SK-N-SH (cell line): ENCODE results near the gene STX7. TPM values are rescaled to one million over a fixed set of nuclear protein-coding genes. Genes with fewer than 3 reads are reported as not detected.

Experiments
- CTCF ChIA-PET: fragments of 300-600, 350-600 bp; formaldehyde crosslinking; extraction: SDS; loops from one replicate; lab custom pipeline; 2021; lab: Yijun Ruan, JAX
- POLR2A ChIA-PET: fragments of 350-600 bp; sonication (Branson Sonifier 250); formaldehyde crosslinking; extraction: SDS; loops from one replicate; lab custom pipeline; 2020; ENCODE audit warnings: antibody characterized with exemption, inconsistent platforms; lab: Yijun Ruan, JAX
- DNase-seq: peaks from one replicate; pipeline ENCODE4 v3.0.0; 2012
- H2AFZ ChIP-seq: fragments of 200-600 bp; sonication (generic); 2 replicates; pipeline ENCODE4 v1.8.1; 2016; ENCODE audit warnings: antibody characterized with exemption, mild to moderate bottlenecking, low read depth
- H3F3A ChIP-seq: fragments of 200-600 bp; sonication (generic); replicated peaks from 2 replicates; pipeline ENCODE3; 2016; ENCODE audit warnings: antibody characterized with exemption, mild to moderate bottlenecking; ENCODE audit not compliant: insufficient read depth
- H3K27ac ChIP-seq, 2 experiments: fragments of 200-500 bp in 1 of 2; fragments of 200-600 bp in 1 of 2; sonication (Bioruptor generic) in 1 of 2; sonication (generic), shearing (Covaris generic) in 1 of 2; 2 replicates each; pipeline versions ENCODE4 v1.5.1 to v1.6.1; 2014 to 2016; ENCODE audit warnings: low read depth in 2 of 2, inconsistent platforms in 1 of 2, low read length in 1 of 2, mild to moderate bottlenecking in 1 of 2, mixed read lengths in 1 of 2
- H3K27me3 ChIP-seq: fragments of 200-600 bp; sonication (generic), shearing (Covaris generic); 2 replicates; pipeline ENCODE4 v1.6.1; 2016; ENCODE audit warnings: mixed run types; ENCODE audit not compliant: insufficient read depth
- H3K36me3 ChIP-seq, 2 experiments: fragments of 200-500 bp in 1 of 2; fragments of 200-600 bp in 1 of 2; sonication (Bioruptor generic) in 1 of 2; sonication (generic) in 1 of 2; replicated peaks in 1 of 2; 2 replicates each; pipeline versions ENCODE3 to v1.5.1; 2014 to 2016; ENCODE audit warnings: low read length in 1 of 2, mild to moderate bottlenecking in 1 of 2; ENCODE audit not compliant: insufficient read depth in 2 of 2, control insufficient read depth in 1 of 2
- H3K4me1 ChIP-seq, 2 experiments: fragments of 200-500 bp in 1 of 2; fragments of 200-600 bp in 1 of 2; sonication (Bioruptor generic) in 1 of 2; sonication (generic), shearing (Covaris generic) in 1 of 2; 2 replicates each; pipeline versions ENCODE4 v1.5.1 to v1.6.1; 2014 to 2016; ENCODE audit warnings: low read depth in 1 of 2, low read length in 1 of 2, mixed run types in 1 of 2; ENCODE audit not compliant: insufficient read depth in 2 of 2, control insufficient read depth in 1 of 2
- H3K4me2 ChIP-seq: fragments of 200-600 bp; sonication (generic), shearing (Covaris generic); 2 replicates; pipeline ENCODE4 v1.6.1; 2017; ENCODE audit warnings: mixed run types
- H3K4me3 ChIP-seq, 2 experiments: fragments of 200-500 bp in 1 of 2; fragments of 200-600 bp in 1 of 2; sonication (Bioruptor generic) in 1 of 2; sonication (generic), shearing (Covaris generic) in 1 of 2; 2 replicates each; pipeline versions ENCODE4 v1.5.1 to v1.8.1; 2014 to 2016; ENCODE audit warnings: low read depth in 2 of 2, inconsistent platforms in 1 of 2, low read length in 1 of 2, mild to moderate bottlenecking in 1 of 2, mixed read lengths in 1 of 2, moderate library complexity in 1 of 2
- H3K79me2 ChIP-seq: fragments of 200-600 bp; sonication (generic); 2 replicates; pipeline ENCODE4 v1.8.1; 2017; ENCODE audit warnings: mild to moderate bottlenecking; ENCODE audit not compliant: insufficient read depth
- H3K9ac ChIP-seq: fragments of 200-600 bp; sonication (generic); 2 replicates; pipeline ENCODE4 v1.6.1; 2017; ENCODE audit warnings: mixed run types
- H3K9me2 ChIP-seq: fragments of 200-600 bp; sonication (generic); 2 replicates; pipeline ENCODE4 v1.6.1; 2017; ENCODE audit warnings: mixed run types
- H3K9me3 ChIP-seq: fragments of 200-600 bp; sonication (generic); 2 replicates; pipeline ENCODE4 v1.6.1; 2017; ENCODE audit warnings: mixed run types, mild to moderate bottlenecking, moderate library complexity
- H4K20me1 ChIP-seq: fragments of 200-600 bp; sonication (generic); 2 replicates; pipeline ENCODE4 v1.6.1; 2017; ENCODE audit warnings: mild to moderate bottlenecking, mixed run types; ENCODE audit not compliant: insufficient read depth
- CHD2 ChIP-seq: fragments of 150-350 bp; IDR thresholded peaks from 2 replicates; pipeline ENCODE4 v1.6.1; 2018; ENCODE audit warnings: low read length; ENCODE audit not compliant: partially characterized antibody
- ELF1 ChIP-seq: IDR thresholded peaks from 2 replicates; pipeline ENCODE4 v1.4.0; 2012
- FOXJ3 ChIP-seq: sonication (generic); formaldehyde crosslinking; IDR thresholded peaks from 2 replicates; pipeline ENCODE4 v1.5.1; 2020; ENCODE audit warnings: mild to moderate bottlenecking, missing genetic modification reagents
- IRF3 ChIP-seq: fragments of 150-350 bp; IDR thresholded peaks from 2 replicates; pipeline ENCODE4 v1.6.1; 2016; ENCODE audit warnings: mild to moderate bottlenecking, low read depth, low read length
- JUND ChIP-seq: IDR thresholded peaks from 2 replicates; pipeline ENCODE4 v1.4.0; 2012
- MEF2A ChIP-seq: IDR thresholded peaks from 2 replicates; pipeline ENCODE4 v1.4.0; 2012; ENCODE audit warnings: low read depth, borderline replicate concordance
- NFIC ChIP-seq: IDR thresholded peaks from 2 replicates; pipeline ENCODE4 v1.4.0; 2012; ENCODE audit warnings: borderline replicate concordance
- POLR2AphosphoS5 ChIP-seq: IDR thresholded peaks from 2 replicates; pipeline ENCODE4 v1.6.1; 2012; ENCODE audit warnings: low read depth, low read length
- RAD21 ChIP-seq: IDR thresholded peaks from 2 replicates; pipeline ENCODE4 v1.6.1; 2012; ENCODE audit warnings: mild to moderate bottlenecking, low read length
- RCOR1 ChIP-seq: fragments of 150-350 bp; IDR thresholded peaks from 2 replicates; pipeline ENCODE4 v1.6.1; 2017; ENCODE audit warnings: antibody characterized with exemption, low read length
- REST ChIP-seq: IDR thresholded peaks from 2 replicates; pipeline ENCODE4 v1.6.1; 2012; ENCODE audit warnings: mild to moderate bottlenecking, low read depth, low read length, moderate library complexity
- SIN3A ChIP-seq: IDR thresholded peaks from 2 replicates; pipeline ENCODE4 v1.6.1; 2012; ENCODE audit warnings: low read depth, mild to moderate bottlenecking, low read length, moderate library complexity, borderline replicate concordance
- TAF1 ChIP-seq: IDR thresholded peaks from 2 replicates; pipeline ENCODE4 v1.6.1; 2012; ENCODE audit warnings: low read depth, mild to moderate bottlenecking, low read length, moderate library complexity, borderline replicate concordance
- YY1 ChIP-seq: IDR thresholded peaks from 2 replicates; pipeline ENCODE4 v1.4.0; 2012; ENCODE audit warnings: low read depth, mild to moderate bottlenecking
- WGBS: methylation state at CpG from one replicate; pipeline ENCODE4 v1.1.6; 2017; ENCODE audit warnings: low lambda C conversion rate; 5-methylcytosine and 5-hydroxymethylcytosine counted together
- polyA plus RNA-seq, 3 experiments: library from polyadenylated mRNA; depleted of rRNA; stranded (reverse); fragments of >200 nt; gene quantifications; 2 replicates each; pipeline ENCODE4 v1.2.3, GENCODE V29; 2012
- TF ChIP-seq, protein P1 (sequence below): IDR thresholded peaks from 2 replicates; pipeline ENCODE4 v1.4.0; 2012; ENCODE audit warnings: low read depth
- TF ChIP-seq, protein P2 (sequence below): IDR thresholded peaks from 2 replicates; pipeline ENCODE4 v1.4.0; 2012; ENCODE audit warnings: low read depth, borderline replicate concordance

Gene STX7
- polyA plus RNA-seq, 1 of the 3 experiments (the other 2 are of a cell fraction) = 12.8 TPM

DNA sequence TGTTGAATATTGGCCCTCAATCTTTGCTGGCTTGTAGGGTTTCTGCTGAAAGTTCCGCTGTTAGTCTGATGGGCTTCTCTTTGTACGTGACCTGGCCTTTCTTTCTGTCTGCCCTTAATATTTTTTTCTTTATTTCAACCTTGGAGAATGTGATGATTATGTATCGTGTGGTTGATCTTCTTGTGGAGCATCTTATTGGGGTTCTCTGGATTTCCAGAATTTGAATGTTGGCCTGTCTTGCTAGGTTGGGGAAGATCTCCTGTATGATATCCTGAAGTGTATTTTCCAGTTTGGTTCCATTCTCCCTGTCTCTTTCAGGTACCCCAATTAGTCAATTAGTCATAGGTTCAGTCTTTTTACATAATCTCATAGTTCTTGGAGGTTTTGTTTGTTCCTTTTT is 89.1 kb downstream of the STX7 start:
- WGBS = 37% methylated on average over 3 of the region's 3 CpGs
- H3K27ac ChIP-seq = no peak overlapping the region
- H3F3A ChIP-seq = no peaks in the 10 kb centered on the region
- POLR2A ChIA-PET = no interaction called here
- no peaks in the 10 kb centered on the region for H3K9me3 ChIP-seq
- H3K4me1 ChIP-seq = no peaks in the 10 kb centered on the region
- CTCF ChIA-PET = no interaction called here
- no peak overlapping the region for H3K9ac ChIP-seq
- H3K9me2 ChIP-seq = no peaks in the 10 kb centered on the region
- H3K4me3 ChIP-seq = no peak overlapping the region
- no peak for DNase-seq
- H3K79me2 ChIP-seq = no peaks in the 10 kb centered on the region
- no peaks in the 10 kb centered on the region for H3K27me3 ChIP-seq
- H2AFZ ChIP-seq = no peak overlapping the region
- H3K4me2 ChIP-seq = no peak overlapping the region
- no peak for TF ChIP-seq CHD2
- no peak for TF ChIP-seq NFIC
- TF ChIP-seq IRF3 = no peak
- TF ChIP-seq REST = no peak
- no peak for TF ChIP-seq SIN3A
- TF ChIP-seq, protein P1, sequence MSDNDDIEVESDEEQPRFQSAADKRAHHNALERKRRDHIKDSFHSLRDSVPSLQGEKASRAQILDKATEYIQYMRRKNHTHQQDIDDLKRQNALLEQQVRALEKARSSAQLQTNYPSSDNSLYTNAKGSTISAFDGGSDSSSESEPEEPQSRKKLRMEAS = no peak
- no peak for TF ChIP-seq RCOR1
- no peak for TF ChIP-seq TAF1
- TF ChIP-seq POLR2AphosphoS5 = no peak
- TF ChIP-seq RAD21 = no peak
- no peaks in the 10 kb centered on the region for H4K20me1 ChIP-seq
- H3K36me3 ChIP-seq = no peaks in the 10 kb centered on the region

- no peaks in the 10 kb centered on the region for H3K36me3 ChIP-seq
- CTCF ChIA-PET = interaction anchor here (0.6 kb wide), 1 partner anchor 138 kb away, joined by 3 read pairs; no protein-coding TSS in a partner anchor
- no peak overlapping the region for H3K4me2 ChIP-seq
- no peaks in the 10 kb centered on the region for H4K20me1 ChIP-seq
- H3K9me2 ChIP-seq = no peaks in the 10 kb centered on the region
- DNase-seq = no peak
- POLR2A ChIA-PET = no interaction called here
- H3K9ac ChIP-seq = no peak overlapping the region
- no peaks in the 10 kb centered on the region for H3K27me3 ChIP-seq
- peaks cover 1% of the 10 kb centered on the region for H3F3A ChIP-seq
- H3K9me3 ChIP-seq = 0 out of 2 replicates have a peak, but pooled peaks cover 3% of the 10 kb centered on the region
- H3K27ac ChIP-seq = no peak overlapping the region
- no peaks in the 10 kb centered on the region for H3K79me2 ChIP-seq
- no peaks in the 10 kb centered on the region; a peak in 1 of 4 replicates for H3K4me1 ChIP-seq
- WGBS = 15% methylated on average over 6 of the region's 6 CpGs
- no peak overlapping the region for H3K4me3 ChIP-seq
- no peak overlapping the region for H2AFZ ChIP-seq
- TF ChIP-seq ELF1 = no peak
- TF ChIP-seq JUND = no peak
- no peak for TF ChIP-seq FOXJ3
- no peak for TF ChIP-seq REST
- no peak for TF ChIP-seq RAD21
- TF ChIP-seq, protein P2, sequence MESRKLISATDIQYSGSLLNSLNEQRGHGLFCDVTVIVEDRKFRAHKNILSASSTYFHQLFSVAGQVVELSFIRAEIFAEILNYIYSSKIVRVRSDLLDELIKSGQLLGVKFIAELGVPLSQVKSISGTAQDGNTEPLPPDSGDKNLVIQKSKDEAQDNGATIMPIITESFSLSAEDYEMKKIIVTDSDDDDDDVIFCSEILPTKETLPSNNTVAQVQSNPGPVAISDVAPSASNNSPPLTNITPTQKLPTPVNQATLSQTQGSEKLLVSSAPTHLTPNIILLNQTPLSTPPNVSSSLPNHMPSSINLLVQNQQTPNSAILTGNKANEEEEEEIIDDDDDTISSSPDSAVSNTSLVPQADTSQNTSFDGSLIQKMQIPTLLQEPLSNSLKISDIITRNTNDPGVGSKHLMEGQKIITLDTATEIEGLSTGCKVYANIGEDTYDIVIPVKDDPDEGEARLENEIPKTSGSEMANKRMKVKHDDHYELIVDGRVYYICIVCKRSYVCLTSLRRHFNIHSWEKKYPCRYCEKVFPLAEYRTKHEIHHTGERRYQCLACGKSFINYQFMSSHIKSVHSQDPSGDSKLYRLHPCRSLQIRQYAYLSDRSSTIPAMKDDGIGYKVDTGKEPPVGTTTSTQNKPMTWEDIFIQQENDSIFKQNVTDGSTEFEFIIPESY = no peak
- no peak for TF ChIP-seq NFIC
- TF ChIP-seq YY1 = no peak
- no peak for TF ChIP-seq MEF2A
These were observed 94.5 kb downstream of the STX7 start for GRCh38 chr6:132418235-132418965.
